Measurements from ENCODE around the gene CXCL10.
"Not testable (repeated sequence)": the region's sequence is repeated elsewhere in the genome, so short reads cannot be mapped to it uniquely, and the experiment has no call there.

GRCh38 chr4:76050560-76051050 lies 27.3 kb upstream of the CXCL10 start:
- TF ChIP-seq, protein P1, sequence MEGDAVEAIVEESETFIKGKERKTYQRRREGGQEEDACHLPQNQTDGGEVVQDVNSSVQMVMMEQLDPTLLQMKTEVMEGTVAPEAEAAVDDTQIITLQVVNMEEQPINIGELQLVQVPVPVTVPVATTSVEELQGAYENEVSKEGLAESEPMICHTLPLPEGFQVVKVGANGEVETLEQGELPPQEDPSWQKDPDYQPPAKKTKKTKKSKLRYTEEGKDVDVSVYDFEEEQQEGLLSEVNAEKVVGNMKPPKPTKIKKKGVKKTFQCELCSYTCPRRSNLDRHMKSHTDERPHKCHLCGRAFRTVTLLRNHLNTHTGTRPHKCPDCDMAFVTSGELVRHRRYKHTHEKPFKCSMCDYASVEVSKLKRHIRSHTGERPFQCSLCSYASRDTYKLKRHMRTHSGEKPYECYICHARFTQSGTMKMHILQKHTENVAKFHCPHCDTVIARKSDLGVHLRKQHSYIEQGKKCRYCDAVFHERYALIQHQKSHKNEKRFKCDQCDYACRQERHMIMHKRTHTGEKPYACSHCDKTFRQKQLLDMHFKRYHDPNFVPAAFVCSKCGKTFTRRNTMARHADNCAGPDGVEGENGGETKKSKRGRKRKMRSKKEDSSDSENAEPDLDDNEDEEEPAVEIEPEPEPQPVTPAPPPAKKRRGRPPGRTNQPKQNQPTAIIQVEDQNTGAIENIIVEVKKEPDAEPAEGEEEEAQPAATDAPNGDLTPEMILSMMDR (IDR thresholded peaks at IDR 0.05): not testable (repeated sequence)
- not testable (repeated sequence) for TF ChIP-seq POLR2A (IDR thresholded peaks at IDR 0.05)

Measured in transverse colon (tissue), 3 donors.